Skeletal muscle tissue (tissue), 4 donors: ENCODE results near the gene FAM217A. TPM values are rescaled to one million over a fixed set of nuclear protein-coding genes. Genes with fewer than 3 reads are reported as not detected.
"Not testable (repeated sequence)": the region's sequence is repeated elsewhere in the genome, so short reads cannot be mapped to it uniquely, and the experiment has no call there.

Source experiments
- H3K27ac ChIP-seq: one replicate; pipeline ENCODE4 v1.7.0; 2013; ENCODE audit warnings: mild to moderate bottlenecking, low read depth, low read length, inconsistent platforms
- H3K27me3 ChIP-seq, 3 donors: one replicate each; pipeline ENCODE4 v1.7.0; 2013; ENCODE audit warnings: low read length in 3 of 3; ENCODE audit not compliant: control insufficient read depth in 3 of 3, insufficient read depth in 3 of 3
- H3K36me3 ChIP-seq, 3 donors: one replicate each; pipeline ENCODE4 v1.7.0; 2013; ENCODE audit warnings: low read length in 3 of 3; ENCODE audit not compliant: control insufficient read depth in 3 of 3, insufficient read depth in 3 of 3
- H3K4me1 ChIP-seq, 3 donors: one replicate each; pipeline ENCODE4 v1.7.0; 2013; ENCODE audit warnings: low read length in 3 of 3, mild to moderate bottlenecking in 3 of 3; ENCODE audit not compliant: control insufficient read depth in 3 of 3, insufficient read depth in 3 of 3
- H3K4me3 ChIP-seq, 3 donors: one replicate each; pipeline ENCODE4 v1.7.0; 2013; ENCODE audit warnings: low read length in 3 of 3
- H3K9ac ChIP-seq, 3 donors: one replicate each; pipeline ENCODE4 v1.7.0; 2013; ENCODE audit warnings: low read length in 3 of 3, mild to moderate bottlenecking in 3 of 3, moderate library complexity in 2 of 3, low read depth in 1 of 3
- H3K9me3 ChIP-seq, 3 donors: one replicate each; pipeline ENCODE4 v1.7.0; 2013; ENCODE audit warnings: low read length in 3 of 3; ENCODE audit not compliant: control insufficient read depth in 3 of 3
- total RNA-seq: library from RNA; depleted of rRNA; stranded (reverse); fragments of >200 nt; gene quantifications from one replicate; pipeline ENCODE4 v1.2.3, GENCODE V29; 2014
- donor health status: Osteomylitis.

FAM217A gene
- total RNA-seq, 1 donor from 2014 or later = not detected

GRCh38 chr6:4090043-4090442 lies 11.1 kb upstream of the FAM217A start:
- not testable (repeated sequence) for H3K9me3 ChIP-seq, H3K27me3 ChIP-seq, H3K4me3 ChIP-seq

GRCh38 chr6:4088704-4089103 lies 9.8 kb upstream of the FAM217A start:
- H3K27me3 ChIP-seq = no peaks in the 10 kb centered on the region
- no peaks in the 10 kb centered on the region for H3K36me3 ChIP-seq
- no peak overlapping the region for H3K27ac ChIP-seq
- H3K4me1 ChIP-seq = peaks cover 0 to 2% (median 0%) of the 10 kb centered on the region in 3 donors
- no peak overlapping the region for H3K4me3 ChIP-seq
- no peak overlapping the region for H3K9ac ChIP-seq
- no peaks in the 10 kb centered on the region for H3K9me3 ChIP-seq

More at GRCh38 chr6:4090043-4090442, 11.1 kb upstream of the FAM217A start:
- not testable (repeated sequence) for H3K9ac ChIP-seq, H3K36me3 ChIP-seq, H3K27ac ChIP-seq, H3K4me1 ChIP-seq

- Histone ChIP-seq H3K27me3 (no peaks in the 10 kb centered on the region), H3K9me3 (no peaks in the 10 kb centered on the region), H3K4me3 (no peak overlapping the region), H3K4me1 (peaks cover 0 to 2% (median 0%) of the 10 kb centered on the region in 3 donors), H3K27ac (no peak overlapping the region), H3K9ac (no peak overlapping the region), H3K36me3 (no peaks in the 10 kb centered on the region)
Observed at GRCh38 chr6:4085332-4085700, 6.4 kb upstream of the FAM217A start.

- Histone ChIP-seq H3K4me1 (peaks cover 0 to 2% (median 0%) of the 10 kb centered on the region in 3 donors), H3K36me3 (no peaks in the 10 kb centered on the region), H3K9me3 (no peaks in the 10 kb centered on the region), H3K27ac (no peak overlapping the region), H3K4me3 (no peak overlapping the region), H3K9ac (peak overlapping the region in 1 of 3 donors; percentile 40), H3K27me3 (no peaks in the 10 kb centered on the region)
Observed at GRCh38 chr6:4084444-4085331, 5.8 kb upstream of the FAM217A start.

GRCh38 chr6:4074478-4075235 lies 4.3 kb downstream of the FAM217A start:
- H3K4me1 ChIP-seq = no peaks in the 10 kb centered on the region
- no peaks in the 10 kb centered on the region for H3K36me3 ChIP-seq
- H3K9ac ChIP-seq = no peak overlapping the region
- no peak overlapping the region for H3K4me3 ChIP-seq
- H3K9me3 ChIP-seq = no peaks in the 10 kb centered on the region
- no peak overlapping the region for H3K27ac ChIP-seq
- peaks cover 0 to 6% (median 3%) of the 10 kb centered on the region in 3 donors for H3K27me3 ChIP-seq

GRCh38 chr6:4071330-4071729 lies 7.6 kb downstream of the FAM217A start:
- no peak overlapping the region for H3K4me3 ChIP-seq
- H3K27ac ChIP-seq = no peak overlapping the region
- no peaks in the 10 kb centered on the region for H3K9me3 ChIP-seq
- no peaks in the 10 kb centered on the region for H3K36me3 ChIP-seq
- no peaks in the 10 kb centered on the region for H3K27me3 ChIP-seq
- H3K9ac ChIP-seq = no peak overlapping the region
- no peaks in the 10 kb centered on the region for H3K4me1 ChIP-seq

GRCh38 chr6:4069199-4069598 lies 9.7 kb downstream of the FAM217A start:
- H3K27ac ChIP-seq = no peak overlapping the region
- H3K9me3 ChIP-seq = no peaks in the 10 kb centered on the region
- no peak overlapping the region for H3K9ac ChIP-seq
- peaks cover 5 to 19% (median 10%) of the 10 kb centered on the region in 3 donors for H3K36me3 ChIP-seq
- H3K27me3 ChIP-seq = no peaks in the 10 kb centered on the region
- H3K4me1 ChIP-seq = no peaks in the 10 kb centered on the region
- H3K4me3 ChIP-seq = no peak overlapping the region

GRCh38 chr6:4067673-4068072 lies 11.3 kb downstream of the FAM217A start:
- Histone ChIP-seq H3K27ac (no peak overlapping the region), H3K4me3 (no peak overlapping the region), H3K9ac (no peak overlapping the region), H3K9me3 (no peaks in the 10 kb centered on the region), H3K27me3 (no peaks in the 10 kb centered on the region), H3K36me3 (peaks cover 5 to 31% (median 25%) of the 10 kb centered on the region in 3 donors), H3K4me1 (no peaks in the 10 kb centered on the region)

- H3K27me3 ChIP-seq = no peaks in the 10 kb centered on the region
- H3K36me3 ChIP-seq = peaks cover 8 to 46% (median 38%) of the 10 kb centered on the region in 3 donors
- H3K9me3 ChIP-seq = no peaks in the 10 kb centered on the region
- H3K9ac ChIP-seq = no peak overlapping the region
- no peaks in the 10 kb centered on the region for H3K4me1 ChIP-seq
- H3K4me3 ChIP-seq = no peak overlapping the region
- H3K27ac ChIP-seq = no peak overlapping the region
Observed at GRCh38 chr6:4066029-4066755, 12.7 kb downstream of the FAM217A start.
